HepG2 (cell line): ENCODE data around the gene TMEM127. TPM values are rescaled to one million over a fixed set of nuclear protein-coding genes. Genes with fewer than 3 reads are reported as not detected.

Experiments used
- DBP ChIP-seq: sonication (generic); formaldehyde crosslinking; IDR thresholded peaks from 2 replicates; pipeline ENCODE4 v1.4.0; 2020; ENCODE audit warnings: missing genetic modification reagents; ENCODE audit errors: not compliant biosample characterization
- EP300 ChIP-seq, 3 experiments: sonication (generic) in 1 of 3; formaldehyde crosslinking in 1 of 3; IDR thresholded peaks; 2 replicates each; pipeline versions ENCODE4 v1.5.1 to v1.6.1; 2011 to 2020; ENCODE audit warnings: low read depth in 2 of 3, low read length in 2 of 3, borderline replicate concordance in 1 of 3, improper control_type of control experiment in 1 of 3, mild to moderate bottlenecking in 1 of 3, missing genetic modification reagents in 1 of 3, moderate library complexity in 1 of 3
- HOXA3 ChIP-seq: sonication (generic); formaldehyde crosslinking; IDR thresholded peaks from 2 replicates; pipeline ENCODE4 v1.5.0; 2020; ENCODE audit warnings: missing genetic modification reagents
- JUND ChIP-seq: sonication (generic); formaldehyde crosslinking; IDR thresholded peaks from 2 replicates; pipeline ENCODE4 v1.8.0; 2022; ENCODE audit warnings: mild to moderate bottlenecking, missing genetic modification reagents
- LCORL ChIP-seq, 2 experiments: fragments of 450-650 bp in 1 of 2; sonication (generic) in 1 of 2; formaldehyde crosslinking in 1 of 2; IDR thresholded peaks; 2 replicates each; pipeline versions ENCODE4 v1.5.0 to v1.6.1; 2017 to 2020; ENCODE audit warnings: antibody characterized with exemption in 1 of 2, missing genetic modification reagents in 1 of 2
- NFYB ChIP-seq: sonication (generic); formaldehyde crosslinking; IDR thresholded peaks from 2 replicates; pipeline ENCODE4 v1.4.0; 2020; ENCODE audit warnings: missing genetic modification reagents
- SOX5 ChIP-seq: IDR thresholded peaks from 2 replicates; pipeline ENCODE4 v1.6.1; 2016; ENCODE audit warnings: borderline replicate concordance
- ZBTB40 ChIP-seq, 2 experiments: fragments of 450-650 bp in 1 of 2; sonication (generic) in 1 of 2; formaldehyde crosslinking in 1 of 2; IDR thresholded peaks; 2 replicates each; pipeline versions ENCODE4 v1.6.1 to v1.8.0; 2016 to 2022; ENCODE audit warnings: antibody characterized with exemption in 1 of 2, mild to moderate bottlenecking in 1 of 2, missing genetic modification reagents in 1 of 2
- ZNF205 ChIP-seq: IDR thresholded peaks from 2 replicates; pipeline ENCODE4 v1.6.1; 2018; ENCODE audit warnings: missing biosample characterization, missing genetic modification reagents
- ZNF484 ChIP-seq: sonication (generic); formaldehyde crosslinking; IDR thresholded peaks from 2 replicates; pipeline ENCODE4 v1.5.1; 2020; ENCODE audit warnings: mild to moderate bottlenecking, low read depth, missing genetic modification reagents, borderline replicate concordance
- ZNF609 ChIP-seq: sonication (generic); formaldehyde crosslinking; IDR thresholded peaks from 2 replicates; pipeline ENCODE4 v1.4.0; 2020; ENCODE audit warnings: mild to moderate bottlenecking, missing genetic modification reagents, borderline replicate concordance
- ZNF761 ChIP-seq: sonication (generic); formaldehyde crosslinking; conservative IDR thresholded peaks from 2 replicates; pipeline ENCODE4 v1.4.0; 2020; ENCODE audit warnings: mild to moderate bottlenecking, missing genetic modification reagents
- polyA plus RNA-seq, 8 experiments: library from polyadenylated mRNA; depleted of rRNA in 3 of 8; stranded (reverse) in 7 of 8; unstranded in 1 of 8; fragments of >200 nt; fragmentation: Illumina TruSeq in 4 of 8; extraction: Trizol in 4 of 8; gene quantifications; 2 replicates each; pipeline versions ENCODE4 v1.2.1 to v1.2.3, GENCODE V29; 2011 to 2016; ENCODE audit warnings: low read depth in 4 of 8, missing spikeins in 1 of 8, mixed read lengths in 1 of 8; ENCODE audit not compliant: insufficient read depth in 1 of 8
- total RNA-seq, 5 experiments: library from RNA; depleted of rRNA; stranded (reverse); fragments of >200 nt; fragmentation: Illumina TruSeq; extraction: Trizol; gene quantifications; 2 replicates each; pipeline ENCODE4 v1.2.3, GENCODE V29; 2016; ENCODE audit warnings: low read depth in 1 of 5

TMEM127 gene
- total and polyA plus RNA-seq, 2 of the 13 experiments (the other 11 are each of a cell fraction or from before 2014, with no cell fraction given): 21.5 to 33.9 TPM

GRCh38 chr2:96261328-96262003, 4.3 kb downstream of the TMEM127 start (continued):
- TF ChIP-seq ZNF761: peak; percentile 65; the same call in 1 of the 2 replicates
- no peak for TF ChIP-seq ZBTB40 (IDR thresholded peaks at IDR 0.05)
- TF ChIP-seq ZBTB40 (CRISPR knock-in tag; IDR thresholded peaks at IDR 0.05): peak; percentile 86
- TF ChIP-seq ZNF609 (CRISPR knock-in tag): peak; percentile 27; the same call in 1 of the 2 replicates
- TF ChIP-seq ZNF205 (CRISPR knock-in tag): peak; percentile 82; the same call in 1 of the 2 replicates
- no peak for TF ChIP-seq NFYB (CRISPR knock-in tag)
- TF ChIP-seq EP300 (IDR thresholded peaks at IDR 0.05; ENCODE audit: low read depth in 2 of 2, low read length in 2 of 2): peak; percentile 18 to 71; a peak in 1 of 4 replicates
- TF ChIP-seq EP300 (CRISPR knock-in tag; IDR thresholded peaks at IDR 0.05; ENCODE audit: borderline replicate concordance): no peak
- peak; percentile 52 for TF ChIP-seq DBP
- TF ChIP-seq LCORL (IDR thresholded peaks at IDR 0.05): no peak
- peak; percentile 91 for TF ChIP-seq LCORL (CRISPR knock-in tag; IDR thresholded peaks at IDR 0.05)
- TF ChIP-seq JUND (CRISPR knock-in tag): no peak; the same call in 1 of the 2 replicates
- peak; percentile 47; the same call in 1 of the 2 replicates for TF ChIP-seq SOX5 (CRISPR knock-in tag)
- 0 out of 2 replicates have a peak, but pooled peaks have one; percentile 29 for TF ChIP-seq ZNF484
- TF ChIP-seq HOXA3: peak; percentile 46; the same call in 1 of the 2 replicates
